Measurements from ENCODE around the gene BSG.
"Not testable (repeated sequence)": the region's sequence is repeated elsewhere in the genome, so short reads cannot be mapped to it uniquely, and the experiment has no call there.

Gene BSG

DNA sequence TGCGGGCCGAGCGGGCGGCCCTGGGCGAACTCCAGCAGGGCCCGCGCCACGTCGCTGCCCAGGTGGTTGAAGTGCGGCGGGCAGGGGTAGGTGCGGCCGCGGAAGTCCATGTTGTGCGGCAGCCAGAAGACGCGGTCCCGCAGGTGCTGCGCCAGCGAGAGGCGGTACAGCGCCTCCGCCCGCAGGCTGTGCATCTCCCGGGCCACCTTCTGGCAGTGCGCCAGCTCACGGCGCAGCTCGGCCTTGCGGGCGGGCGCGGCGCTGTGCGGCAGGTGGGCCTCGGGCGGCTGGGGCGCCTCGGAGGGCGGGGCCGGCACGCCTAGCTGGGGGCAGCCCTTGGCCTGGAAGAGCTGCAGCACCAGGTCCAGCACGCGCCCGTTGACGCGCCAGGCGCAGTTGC, 48.8 kb downstream of the BSG start:
- WGBS (ENCODE audit: insufficient coverage, insufficient read length) = no CpG with 5 or more reads among the region's 48 CpGs
- peaks cover 41% of the 10 kb centered on the region for H3K36me3 ChIP-seq (ENCODE audit: control insufficient read depth, insufficient read depth, low read length)
- H3K9me3 ChIP-seq (ENCODE audit: control insufficient read depth, insufficient read depth, low read length); H3K4me1 ChIP-seq (ENCODE audit: control insufficient read depth, insufficient read depth, low read length); DNase-seq (ENCODE audit: low read depth, low spot score); H3K27ac ChIP-seq (ENCODE audit: low read length); H3K4me3 ChIP-seq (ENCODE audit: low read length); H3K27me3 ChIP-seq (ENCODE audit: control insufficient read depth, insufficient read depth, low read length): not testable (repeated sequence)

DNA sequence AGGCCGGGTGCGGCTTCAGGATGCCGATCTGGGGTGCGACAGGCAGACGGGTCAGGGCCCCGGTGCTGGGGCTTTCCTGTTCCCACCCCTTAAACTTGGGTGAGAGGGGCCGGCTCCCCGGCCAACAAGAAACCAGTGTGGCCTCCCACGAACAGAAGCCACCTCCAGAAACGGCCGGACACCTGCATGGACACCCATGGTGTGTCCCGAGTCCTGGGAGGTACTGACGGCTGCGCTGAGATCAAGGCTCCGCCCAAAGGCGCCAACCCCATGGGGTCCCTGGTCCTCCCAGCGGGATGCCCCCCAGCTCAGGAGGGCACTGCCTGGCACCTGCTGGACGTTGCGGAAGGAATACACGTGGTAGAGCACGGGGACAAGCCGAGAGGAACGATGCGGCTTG, 49.4 kb downstream of the BSG start:
- no peak for DNase-seq (ENCODE audit: low read depth, low spot score)
- Histone ChIP-seq H3K27me3 (ENCODE audit: control insufficient read depth, insufficient read depth, low read length) (no peaks in the 10 kb centered on the region), H3K27ac (ENCODE audit: low read length) (no peak overlapping the region), H3K4me1 (ENCODE audit: control insufficient read depth, insufficient read depth, low read length) (no peaks in the 10 kb centered on the region), H3K4me3 (ENCODE audit: low read length) (no peak overlapping the region), H3K9me3 (ENCODE audit: control insufficient read depth, insufficient read depth, low read length) (no peaks in the 10 kb centered on the region), H3K36me3 (ENCODE audit: control insufficient read depth, insufficient read depth, low read length) (peaks cover 40% of the 10 kb centered on the region)
- no CpG with 5 or more reads among the region's 24 CpGs for WGBS (ENCODE audit: insufficient coverage, insufficient read length)

GRCh38 chr19:622666-623065, 50.3 kb downstream of the BSG start:
- Histone ChIP-seq H3K9me3 (ENCODE audit: control insufficient read depth, insufficient read depth, low read length) (no peaks in the 10 kb centered on the region), H3K27me3 (ENCODE audit: control insufficient read depth, insufficient read depth, low read length) (no peaks in the 10 kb centered on the region), H3K4me1 (ENCODE audit: control insufficient read depth, insufficient read depth, low read length) (no peaks in the 10 kb centered on the region), H3K4me3 (ENCODE audit: low read length) (no peak overlapping the region), H3K36me3 (ENCODE audit: control insufficient read depth, insufficient read depth, low read length) (peaks cover 36% of the 10 kb centered on the region), H3K27ac (ENCODE audit: low read length) (no peak overlapping the region)
- DNase-seq (ENCODE audit: low read depth, low spot score) = no peak
- no CpG with 5 or more reads among the region's 37 CpGs for WGBS (ENCODE audit: insufficient coverage, insufficient read length)

GRCh38 chr19:623175-623916, 51.0 kb downstream of the BSG start:
- WGBS (ENCODE audit: insufficient coverage, insufficient read length) = no CpG with 5 or more reads among the region's 44 CpGs
- Histone ChIP-seq H3K27me3 (ENCODE audit: control insufficient read depth, insufficient read depth, low read length) (no peaks in the 10 kb centered on the region), H3K36me3 (ENCODE audit: control insufficient read depth, insufficient read depth, low read length) (peaks cover 33% of the 10 kb centered on the region), H3K9me3 (ENCODE audit: control insufficient read depth, insufficient read depth, low read length) (no peaks in the 10 kb centered on the region), H3K4me3 (ENCODE audit: low read length) (no peak overlapping the region), H3K4me1 (ENCODE audit: control insufficient read depth, insufficient read depth, low read length) (no peaks in the 10 kb centered on the region), H3K27ac (ENCODE audit: low read length) (no peak overlapping the region)
- no peak for DNase-seq (ENCODE audit: low read depth, low spot score)

- no peaks in the 10 kb centered on the region for H3K27me3 ChIP-seq (ENCODE audit: control insufficient read depth, insufficient read depth, low read length)
- no CpG with 5 or more reads among the region's 24 CpGs for WGBS (ENCODE audit: insufficient coverage, insufficient read length)
- H3K36me3 ChIP-seq (ENCODE audit: control insufficient read depth, insufficient read depth, low read length) = peaks cover 30% of the 10 kb centered on the region
These were observed 51.6 kb downstream of the BSG start for GRCh38 chr19:623974-624373.

DNA sequence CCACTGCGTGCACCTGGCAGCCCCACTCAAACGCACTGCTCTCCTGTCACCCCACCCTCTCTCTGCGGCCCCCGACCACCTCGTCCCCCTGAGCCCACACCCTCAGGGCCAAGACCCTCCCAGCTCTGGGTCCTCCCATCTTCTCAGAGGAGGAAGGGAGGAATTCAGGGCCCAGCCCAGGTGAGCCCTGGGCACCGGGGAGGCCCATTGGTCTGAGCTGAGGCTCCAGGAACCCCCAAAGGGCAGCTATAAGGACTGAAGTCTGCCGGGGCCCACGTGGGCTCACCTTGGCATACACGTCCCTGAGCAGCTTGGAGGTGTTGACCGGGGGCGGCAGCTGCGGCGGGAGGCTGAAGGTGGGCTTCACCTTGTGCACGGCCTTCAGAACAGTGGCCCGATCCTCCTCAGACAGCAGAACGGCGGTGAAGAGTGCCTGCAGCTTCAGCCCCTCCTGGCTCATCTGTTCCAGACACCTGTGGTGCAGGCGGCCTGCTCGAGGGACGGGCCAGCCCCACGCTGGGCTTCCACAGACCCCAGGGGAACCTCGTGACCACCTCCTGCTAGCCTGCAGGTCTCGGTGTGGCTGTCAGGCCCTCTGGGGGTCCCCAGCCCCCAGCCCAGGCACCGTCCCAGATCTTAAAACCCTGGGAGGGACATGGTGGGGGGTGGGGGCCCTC, 52.2 kb downstream of the BSG start:
- DNase-seq (ENCODE audit: low read depth, low spot score) = no peak
- H3K27ac ChIP-seq (ENCODE audit: low read length) = no peak overlapping the region
- H3K27me3 ChIP-seq (ENCODE audit: control insufficient read depth, insufficient read depth, low read length) = no peaks in the 10 kb centered on the region
- no peak overlapping the region for H3K4me3 ChIP-seq (ENCODE audit: low read length)
- no CpG with 5 or more reads among the region's 24 CpGs for WGBS (ENCODE audit: insufficient coverage, insufficient read length)
- no peaks in the 10 kb centered on the region for H3K4me1 ChIP-seq (ENCODE audit: control insufficient read depth, insufficient read depth, low read length)
- H3K9me3 ChIP-seq (ENCODE audit: control insufficient read depth, insufficient read depth, low read length) = no peaks in the 10 kb centered on the region
- peaks cover 28% of the 10 kb centered on the region for H3K36me3 ChIP-seq (ENCODE audit: control insufficient read depth, insufficient read depth, low read length)

More at GRCh38 chr19:623974-624373, 51.6 kb downstream of the BSG start:
- Histone ChIP-seq H3K4me3 (ENCODE audit: low read length) (no peak overlapping the region), H3K27ac (ENCODE audit: low read length) (no peak overlapping the region), H3K4me1 (ENCODE audit: control insufficient read depth, insufficient read depth, low read length) (no peaks in the 10 kb centered on the region), H3K9me3 (ENCODE audit: control insufficient read depth, insufficient read depth, low read length) (no peaks in the 10 kb centered on the region)
- no peak for DNase-seq (ENCODE audit: low read depth, low spot score)

DNA sequence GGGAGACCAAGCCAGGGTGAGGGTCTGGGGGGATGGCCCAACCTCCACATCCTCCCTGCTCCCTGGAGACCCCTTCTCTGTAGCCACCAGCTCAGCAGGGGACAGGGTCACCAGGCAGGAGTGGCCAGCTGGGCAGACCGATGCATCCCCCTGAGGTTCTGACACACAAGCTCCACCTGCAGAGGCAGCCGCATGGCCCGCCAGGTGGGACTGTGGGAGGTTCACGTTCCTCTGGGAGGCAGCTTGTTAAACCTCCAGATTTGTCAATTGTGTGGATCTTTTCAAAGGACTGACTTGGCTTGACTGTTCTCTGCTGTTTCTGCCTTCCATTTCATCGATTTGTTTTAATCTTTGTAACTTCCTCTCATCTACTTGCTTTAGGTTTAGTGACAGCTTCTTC, 52.9 kb downstream of the BSG start:
- Histone ChIP-seq H3K36me3 (ENCODE audit: control insufficient read depth, insufficient read depth, low read length) (peaks cover 23% of the 10 kb centered on the region), H3K4me1 (ENCODE audit: control insufficient read depth, insufficient read depth, low read length) (no peaks in the 10 kb centered on the region), H3K27ac (ENCODE audit: low read length) (no peak overlapping the region), H3K27me3 (ENCODE audit: control insufficient read depth, insufficient read depth, low read length) (no peaks in the 10 kb centered on the region), H3K4me3 (ENCODE audit: low read length) (no peak overlapping the region), H3K9me3 (ENCODE audit: control insufficient read depth, insufficient read depth, low read length) (no peaks in the 10 kb centered on the region)
- no peak for DNase-seq (ENCODE audit: low read depth, low spot score)
- WGBS (ENCODE audit: insufficient coverage, insufficient read length) = no CpG with 5 or more reads among the region's 5 CpGs

DNA sequence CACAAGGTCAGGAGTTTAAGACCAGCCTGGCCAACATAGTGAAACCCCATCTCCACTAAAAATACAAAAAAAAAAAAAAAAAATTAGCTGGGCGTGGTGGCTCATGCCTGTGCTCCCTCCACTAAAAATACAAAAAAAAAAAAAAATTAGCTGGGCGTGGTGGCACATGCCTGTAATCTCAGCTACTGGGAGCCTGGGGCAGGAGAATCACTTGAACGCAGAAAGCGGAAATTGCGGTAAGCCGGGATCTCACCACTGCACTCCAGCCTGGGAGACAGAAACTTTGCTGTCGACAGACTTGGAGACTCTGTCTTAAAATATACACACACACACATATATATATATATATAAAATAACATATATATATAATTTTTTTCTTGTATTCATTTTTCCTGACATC, 54.2 kb downstream of the BSG start:
- H3K4me1 ChIP-seq (ENCODE audit: control insufficient read depth, insufficient read depth, low read length); H3K9me3 ChIP-seq (ENCODE audit: control insufficient read depth, insufficient read depth, low read length); DNase-seq (ENCODE audit: low read depth, low spot score); H3K27ac ChIP-seq (ENCODE audit: low read length); H3K27me3 ChIP-seq (ENCODE audit: control insufficient read depth, insufficient read depth, low read length); H3K4me3 ChIP-seq (ENCODE audit: low read length): not testable (repeated sequence)
- H3K36me3 ChIP-seq (ENCODE audit: control insufficient read depth, insufficient read depth, low read length) = peaks cover 24% of the 10 kb centered on the region
- no CpG with 5 or more reads among the region's 7 CpGs for WGBS (ENCODE audit: insufficient coverage, insufficient read length)

DNA sequence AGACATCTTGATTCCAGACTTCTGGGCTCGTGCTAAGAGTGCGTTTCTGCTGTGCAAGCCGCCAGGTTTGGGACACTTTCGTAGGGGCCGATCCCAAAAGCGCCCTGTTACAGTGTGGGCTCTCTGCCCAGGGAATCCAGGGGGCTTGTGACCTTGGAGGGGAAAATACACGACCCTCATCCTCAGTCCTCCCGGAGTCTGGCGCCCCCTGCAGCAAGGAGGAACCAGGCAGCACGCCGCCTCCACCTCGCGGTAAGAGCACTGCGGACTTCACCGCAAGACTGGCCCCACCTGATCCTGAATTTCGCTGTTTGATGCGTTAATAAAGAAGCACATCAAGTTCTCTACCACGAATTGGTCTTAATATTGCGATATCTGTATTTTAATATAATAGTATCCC, 55.8 kb downstream of the BSG start:
- WGBS (ENCODE audit: insufficient coverage, insufficient read length) = no CpG with 5 or more reads among the region's 19 CpGs
- Histone ChIP-seq H3K9me3 (ENCODE audit: control insufficient read depth, insufficient read depth, low read length) (no peaks in the 10 kb centered on the region), H3K4me1 (ENCODE audit: control insufficient read depth, insufficient read depth, low read length) (no peaks in the 10 kb centered on the region), H3K27ac (ENCODE audit: low read length) (no peak overlapping the region), H3K4me3 (ENCODE audit: low read length) (no peak overlapping the region), H3K36me3 (ENCODE audit: control insufficient read depth, insufficient read depth, low read length) (peaks cover 10% of the 10 kb centered on the region), H3K27me3 (ENCODE audit: control insufficient read depth, insufficient read depth, low read length) (no peaks in the 10 kb centered on the region)
- no peak for DNase-seq (ENCODE audit: low read depth, low spot score)

DNA sequence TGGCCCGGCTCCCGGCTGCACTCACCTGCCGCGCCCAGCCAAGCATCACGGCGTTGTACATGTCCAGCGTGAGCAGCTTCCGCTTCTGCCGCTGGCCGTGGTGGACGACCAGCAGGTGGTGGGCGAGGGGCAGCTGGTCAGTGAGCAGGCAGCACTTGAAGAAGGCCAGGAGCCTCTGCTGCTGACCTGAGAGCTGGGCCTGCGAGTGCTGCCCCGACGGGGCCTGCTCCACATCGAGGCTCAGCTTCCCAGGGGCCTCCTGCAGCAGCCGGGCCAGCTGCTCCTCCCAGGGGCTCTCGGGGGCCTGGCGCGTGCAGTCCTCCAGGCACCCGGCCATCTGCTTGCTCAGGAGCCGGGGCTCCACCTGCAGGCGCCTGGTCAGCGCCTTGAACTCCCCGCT, 57.1 kb downstream of the BSG start:
- not testable (repeated sequence) for H3K27me3 ChIP-seq (ENCODE audit: control insufficient read depth, insufficient read depth, low read length); H3K4me3 ChIP-seq (ENCODE audit: low read length); H3K27ac ChIP-seq (ENCODE audit: low read length); H3K4me1 ChIP-seq (ENCODE audit: control insufficient read depth, insufficient read depth, low read length); H3K36me3 ChIP-seq (ENCODE audit: control insufficient read depth, insufficient read depth, low read length); DNase-seq (ENCODE audit: low read depth, low spot score); H3K9me3 ChIP-seq (ENCODE audit: control insufficient read depth, insufficient read depth, low read length)
- WGBS (ENCODE audit: insufficient coverage, insufficient read length) = no CpG with 5 or more reads among the region's 25 CpGs

Measured in iPS DF 6.9 (cell line).